Middle frontal gyrus (tissue), 1 donor: ENCODE data around the gene IBA57.

Source experiments
- DNase-seq: peaks from one replicate; pipeline ENCODE4 v3.0.0-alpha.2; 2015; ENCODE audit warnings: low spot score; ENCODE audit errors: extremely low spot score

The IBA57 gene

GRCh38 chr1:228165372-228166169, at the start of gene IBA57:
Gene IBA57, plus strand, starts transcription at chr1:228165804. Its CDS starts 13 bp downstream, at chr1:228165817.
- DNase-seq: peak; percentile 96

- no peak for DNase-seq
Measured at GRCh38 chr1:228117335-228117734, 48.3 kb upstream of the IBA57 start.

DNA sequence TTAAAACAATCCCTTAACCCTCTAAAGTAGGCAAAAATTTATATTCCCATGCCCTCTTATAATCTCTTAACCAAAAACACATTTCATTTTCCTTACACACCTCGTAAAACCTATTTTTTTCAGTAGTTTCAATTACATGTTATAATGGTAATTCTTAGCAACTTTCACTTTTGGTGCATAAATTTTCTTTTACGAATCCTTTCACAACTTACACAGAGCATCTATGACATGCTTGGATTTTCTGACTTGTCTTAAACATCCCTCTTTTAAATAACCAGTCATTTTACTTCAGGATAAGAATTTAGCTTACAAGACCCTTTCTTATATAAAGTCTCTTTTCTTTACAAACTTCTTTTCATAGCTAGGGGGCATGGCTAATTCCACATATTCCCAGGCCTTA, 47.6 kb upstream of the IBA57 start:
- DNase-seq: no peak

- DNase-seq: no peak
Measured at GRCh38 chr1:228120351-228120750, 45.3 kb upstream of the IBA57 start.

- no peak for DNase-seq
Measured at GRCh38 chr1:228120857-228121489, 44.6 kb upstream of the IBA57 start.

DNA sequence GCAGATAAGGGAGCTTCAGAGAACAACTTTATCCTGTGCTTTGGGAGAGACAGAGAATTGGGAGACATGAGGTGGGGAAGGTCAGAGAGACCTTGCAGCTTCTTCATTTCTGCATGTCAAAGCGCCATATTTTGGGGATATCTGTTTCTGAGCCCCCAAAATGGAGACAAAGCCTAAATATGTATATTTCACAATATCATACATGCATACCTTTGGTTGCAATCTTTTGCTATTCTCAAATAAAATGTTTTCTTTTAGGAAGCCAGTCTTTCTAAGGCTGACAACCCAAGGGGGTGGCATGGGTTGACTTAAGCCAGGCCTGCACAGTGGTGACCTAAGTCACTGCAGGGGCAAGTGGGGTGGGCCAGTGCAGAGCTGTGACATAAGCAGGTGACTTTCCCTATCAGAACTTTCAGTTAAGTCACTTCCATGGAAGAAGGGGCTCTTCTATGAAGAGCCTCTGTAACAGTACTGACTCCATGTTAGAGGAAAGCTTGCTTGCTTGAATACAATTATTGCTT, 42.6 kb upstream of the IBA57 start:
- DNase-seq: no peak

DNA sequence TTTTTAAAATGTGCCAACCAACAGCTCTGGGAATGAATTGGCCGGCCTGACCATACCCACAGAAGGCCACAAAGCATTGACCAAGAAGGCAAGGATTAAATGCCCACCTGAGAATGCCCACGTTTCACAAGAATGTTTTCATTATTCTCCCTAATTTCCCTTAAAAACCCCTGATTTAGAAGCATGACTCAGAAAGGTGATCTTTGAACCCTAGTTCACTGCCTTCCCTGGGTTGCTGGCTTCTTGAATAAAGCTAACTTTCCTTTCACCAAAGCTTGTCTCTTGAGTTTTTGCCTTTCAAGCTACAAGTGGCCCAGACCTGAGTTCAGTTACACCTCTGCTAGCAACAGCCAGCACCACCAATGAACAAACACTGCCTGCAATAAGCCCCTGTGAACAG, 42.1 kb upstream of the IBA57 start:
- DNase-seq: no peak

GRCh38 chr1:228125185-228125584, 40.4 kb upstream of the IBA57 start:
- no peak for DNase-seq

GRCh38 chr1:228131766-228132165, 33.8 kb upstream of the IBA57 start:
- DNase-seq: no peak

DNA sequence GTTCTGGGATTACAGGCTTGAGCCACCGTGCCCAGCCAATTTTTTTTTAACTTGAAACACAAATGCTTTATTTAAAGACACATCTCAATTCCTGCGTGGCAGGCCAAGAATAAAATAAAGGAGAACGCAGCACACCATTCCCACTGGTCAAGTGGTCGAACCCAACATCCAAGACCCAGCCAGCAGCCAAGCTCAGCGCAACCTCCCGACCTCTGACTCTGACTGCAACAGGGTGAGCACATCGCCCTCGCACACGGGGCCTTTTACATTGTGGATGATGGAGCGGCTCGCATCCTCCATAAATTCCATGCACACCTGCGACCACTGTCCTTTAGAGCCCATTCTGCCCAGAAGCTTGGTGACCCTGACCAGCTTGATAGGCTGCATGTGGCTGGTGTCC, 31.0 kb upstream of the IBA57 start:
- DNase-seq: no peak

- no peak for DNase-seq
Measured at GRCh38 chr1:228136901-228137300, 28.7 kb upstream of the IBA57 start.

DNA sequence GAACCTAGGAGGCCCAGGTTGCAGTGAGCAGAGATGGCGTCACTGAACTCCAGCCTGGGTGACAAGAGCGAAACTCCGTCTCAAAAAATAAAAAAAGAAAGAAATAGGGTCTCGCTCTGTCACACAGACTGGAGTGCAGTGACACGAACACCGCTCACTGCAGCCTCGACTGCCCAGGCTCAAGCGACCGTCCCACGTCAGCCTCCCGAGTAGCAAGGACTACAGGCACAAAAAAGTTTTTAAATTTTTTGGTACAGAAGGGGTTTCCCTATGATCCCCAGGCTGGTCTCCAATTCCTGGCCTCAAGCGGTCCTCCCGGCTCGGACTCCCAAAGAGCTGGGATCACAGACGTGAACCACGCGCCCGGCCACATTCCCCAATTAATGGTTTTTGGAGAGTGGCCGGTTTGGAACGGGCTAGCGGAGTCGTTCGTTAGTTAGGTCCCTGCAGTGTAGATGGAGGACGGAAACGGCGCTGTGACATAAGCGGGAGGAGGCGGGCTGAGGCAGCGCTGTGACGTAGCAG, 26.1 kb upstream of the IBA57 start:
- DNase-seq: no peak

DNA sequence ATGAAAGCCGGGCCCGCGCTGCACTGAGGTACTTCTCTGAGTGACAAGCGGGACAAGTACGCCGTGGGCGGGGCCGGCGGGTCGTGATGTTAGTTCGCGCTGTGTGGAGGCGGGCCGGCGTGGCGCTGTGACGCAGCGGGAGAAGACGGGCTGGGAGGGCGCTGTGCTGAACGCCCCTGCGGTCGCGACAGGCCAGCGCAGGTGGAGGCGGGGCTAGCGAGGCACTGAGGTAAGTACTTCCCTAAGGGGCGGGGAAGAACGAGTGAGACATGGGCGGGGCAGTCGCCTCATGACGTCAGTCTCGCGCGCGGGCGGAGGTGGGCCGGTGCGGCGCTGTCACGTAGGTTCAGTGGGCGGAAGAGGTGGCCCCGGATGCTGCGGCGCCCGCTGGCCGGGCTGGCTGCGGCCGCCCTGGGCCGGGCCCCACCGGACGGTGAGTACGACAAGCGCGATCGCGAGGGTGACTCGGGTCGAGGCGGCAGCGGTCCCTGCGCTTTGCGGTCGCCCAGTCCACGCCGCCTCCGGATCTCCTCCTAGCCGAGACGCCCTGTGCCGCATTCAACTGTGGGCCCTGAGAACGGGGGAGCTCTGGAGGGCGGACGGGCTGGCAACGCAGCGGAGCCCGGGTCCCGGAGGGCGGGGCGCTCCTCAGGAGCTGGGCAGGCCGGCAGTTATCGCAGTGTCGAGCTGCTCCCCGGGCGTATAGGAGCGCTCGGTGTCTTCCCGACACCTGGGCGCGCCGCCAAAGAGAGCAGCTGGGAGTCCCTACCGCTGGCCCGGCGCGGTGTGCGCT, 25.5 kb upstream of the IBA57 start, which contains the start of gene GUK1:
TSS of gene GUK1 (plus strand) at position 349 of the 793 bp plus-strand sequence. CDS start at position 373, 24 bp downstream.
- peak; percentile 93 for DNase-seq

DNA sequence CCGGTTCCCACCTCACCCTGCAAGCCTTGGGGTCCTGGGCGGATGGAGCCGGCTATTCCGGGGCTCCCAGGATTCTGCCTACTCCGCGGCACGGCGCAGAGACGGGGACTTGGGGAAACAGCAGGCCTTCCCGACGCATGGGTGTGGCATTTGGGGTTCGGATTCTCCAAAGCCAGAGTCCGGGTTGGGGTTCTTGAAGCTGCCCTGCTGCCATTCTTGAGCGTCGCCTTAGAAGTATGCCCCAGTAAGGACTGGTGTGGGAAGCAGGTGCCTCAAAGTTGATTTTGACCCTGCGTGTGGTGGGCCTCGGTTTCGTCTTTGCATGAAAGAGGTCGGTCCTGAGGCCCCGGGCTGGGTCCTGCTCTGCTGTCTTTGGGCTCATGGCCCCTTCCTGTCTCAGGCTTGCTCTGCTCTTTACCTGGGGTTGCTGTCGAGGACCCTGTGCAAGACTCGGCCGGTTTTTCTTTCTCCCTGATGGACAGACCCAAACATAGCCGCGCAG, 24.8 kb upstream of the IBA57 start:
- no peak for DNase-seq

- no peak for DNase-seq
Measured at GRCh38 chr1:228141226-228142044, 24.2 kb upstream of the IBA57 start.

DNA sequence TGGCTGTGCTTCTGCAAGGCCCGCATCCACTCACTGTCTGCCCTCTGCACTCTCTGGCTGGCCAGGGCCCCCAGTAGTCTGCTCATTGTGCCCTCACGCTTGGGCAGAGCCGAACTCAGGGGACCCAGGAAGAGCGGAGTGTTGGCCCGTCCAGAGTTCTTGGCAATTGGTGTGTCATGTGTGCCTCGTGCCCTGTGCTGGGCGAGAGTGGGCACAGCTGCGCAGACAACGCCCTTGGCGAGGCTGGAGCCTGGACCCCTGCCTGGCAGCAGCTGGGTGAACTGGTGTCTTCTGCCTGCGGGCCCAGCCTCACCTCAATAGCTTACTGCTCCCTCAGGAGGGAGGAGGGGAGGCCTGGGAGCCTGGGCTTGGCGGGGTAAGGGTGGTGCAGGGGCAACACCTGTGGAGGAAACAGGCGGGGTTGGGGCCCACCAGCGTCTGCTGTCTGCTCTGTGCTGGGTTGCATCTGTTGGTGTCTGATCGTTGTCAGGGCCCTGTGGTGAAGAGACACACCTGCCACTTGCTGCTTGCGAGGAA, 23.4 kb upstream of the IBA57 start:
- DNase-seq: no peak

- no peak for DNase-seq
Measured at GRCh38 chr1:228142701-228143136, 22.9 kb upstream of the IBA57 start.

DNA sequence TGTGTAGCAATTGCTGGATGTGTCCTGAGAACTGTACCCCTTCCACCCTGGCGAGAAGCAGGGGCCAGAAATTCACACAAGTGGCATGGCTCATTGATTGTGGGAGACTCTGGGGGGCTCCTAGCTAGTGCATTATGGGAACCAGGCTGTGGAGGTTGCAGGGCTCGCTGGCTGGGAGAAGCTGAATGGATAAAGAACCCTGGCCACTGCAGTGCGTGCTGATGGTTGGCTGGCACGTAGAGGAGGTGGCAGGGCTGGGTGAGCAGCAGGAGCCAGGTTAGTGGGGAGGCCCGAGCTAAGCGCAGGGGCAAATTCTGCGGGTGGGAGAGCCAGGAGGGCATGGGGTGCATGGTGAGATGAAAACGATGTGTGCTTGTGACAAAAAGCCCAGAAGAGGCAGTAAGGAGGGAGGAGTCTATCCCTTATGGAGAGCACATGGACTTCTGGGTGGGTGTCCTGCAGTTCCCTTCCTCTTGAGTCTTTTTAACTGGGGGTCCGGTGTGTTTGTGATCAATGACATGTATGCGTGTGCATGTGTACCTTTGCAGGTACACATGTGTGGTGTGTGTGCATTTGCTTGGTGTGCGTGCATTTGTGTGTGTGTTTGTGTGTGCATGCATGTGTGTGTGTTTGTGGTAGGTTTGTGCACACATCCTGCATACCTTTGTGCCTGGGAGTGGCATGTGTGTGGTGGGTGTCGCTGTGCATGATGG, 22.0 kb upstream of the IBA57 start:
- no peak for DNase-seq

DNA sequence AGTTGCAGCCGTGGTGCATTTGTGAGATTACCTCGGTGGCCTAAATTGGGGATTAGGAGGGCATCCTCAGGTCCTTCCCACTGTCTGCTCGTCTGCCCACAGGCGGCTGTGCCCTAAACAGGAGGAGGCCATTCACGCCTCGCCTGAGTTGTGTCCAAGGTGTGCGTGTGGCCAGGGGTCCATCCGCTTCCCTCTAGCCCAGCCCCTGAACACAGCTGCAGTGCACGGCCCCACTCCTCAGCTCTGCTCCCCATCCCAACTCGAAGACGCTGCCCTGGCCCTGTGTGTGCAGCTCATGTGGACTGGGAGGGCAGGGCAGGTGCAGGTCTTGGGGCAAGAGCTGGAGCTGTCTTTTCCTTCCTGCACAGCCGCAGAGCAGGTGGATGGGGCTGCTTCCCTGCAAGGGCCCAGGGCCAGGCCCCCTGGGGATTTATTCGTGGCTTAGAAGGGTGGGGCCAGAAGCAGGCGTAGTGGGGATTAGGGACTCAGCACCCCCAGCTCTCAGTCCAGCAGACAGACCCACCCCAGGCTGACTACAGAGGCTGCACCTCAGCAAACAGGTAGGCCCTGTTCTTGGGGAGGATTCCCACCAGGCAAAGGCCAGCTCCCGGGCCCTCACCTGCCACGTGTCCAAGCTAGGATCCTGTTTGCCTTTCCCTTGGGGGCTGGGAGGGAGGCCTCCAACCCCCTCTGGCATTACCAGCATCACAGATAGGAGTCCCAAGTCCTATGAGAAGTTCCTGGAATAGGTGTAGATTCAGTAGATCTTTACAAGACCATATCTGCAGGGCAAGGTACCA, 21.2 kb upstream of the IBA57 start:
- DNase-seq: no peak
